ENCODE measurements around the gene ZBED4. TPM values are rescaled to one million over a fixed set of nuclear protein-coding genes. Genes with fewer than 3 reads are reported as not detected.
A peak's percentile ranks its signal among the peaks of the same experiment; 100 is the strongest.

ZBED4 gene
- total RNA-seq, 1 donor from 2014 or later, result 11.8 TPM

DNA sequence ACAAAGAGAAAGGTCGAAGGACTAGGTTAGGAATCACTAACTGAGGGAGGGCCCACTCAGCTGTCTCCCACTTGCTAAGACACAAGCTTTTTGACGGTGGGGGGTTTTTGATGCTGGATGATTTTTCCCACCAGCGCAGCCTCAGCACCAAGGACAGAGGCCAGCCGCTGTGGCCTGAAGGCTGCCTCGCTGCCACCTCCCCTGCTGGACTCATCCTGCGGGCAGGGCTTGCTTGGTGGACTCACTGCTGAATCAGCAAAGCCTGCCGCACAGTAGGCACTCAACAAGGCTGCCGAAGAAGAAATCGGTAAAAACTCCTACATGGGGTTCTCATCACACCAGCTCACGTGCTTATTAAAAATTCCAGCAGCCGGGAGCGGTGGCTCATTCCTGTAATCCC, 62.0 kb downstream of the ZBED4 start:
- Histone ChIP-seq H3K27me3 (no peaks in the 10 kb centered on the region), H3K4me1 (peaks cover 18% of the 10 kb centered on the region), H3K27ac (no peak overlapping the region), H3K4me3 (no peak overlapping the region), H3K36me3 (peaks cover 27% of the 10 kb centered on the region), H3K9me3 (no peaks in the 10 kb centered on the region)
- ATAC-seq (no peak), DNase-seq (no peak)
- TF ChIP-seq, protein P1, sequence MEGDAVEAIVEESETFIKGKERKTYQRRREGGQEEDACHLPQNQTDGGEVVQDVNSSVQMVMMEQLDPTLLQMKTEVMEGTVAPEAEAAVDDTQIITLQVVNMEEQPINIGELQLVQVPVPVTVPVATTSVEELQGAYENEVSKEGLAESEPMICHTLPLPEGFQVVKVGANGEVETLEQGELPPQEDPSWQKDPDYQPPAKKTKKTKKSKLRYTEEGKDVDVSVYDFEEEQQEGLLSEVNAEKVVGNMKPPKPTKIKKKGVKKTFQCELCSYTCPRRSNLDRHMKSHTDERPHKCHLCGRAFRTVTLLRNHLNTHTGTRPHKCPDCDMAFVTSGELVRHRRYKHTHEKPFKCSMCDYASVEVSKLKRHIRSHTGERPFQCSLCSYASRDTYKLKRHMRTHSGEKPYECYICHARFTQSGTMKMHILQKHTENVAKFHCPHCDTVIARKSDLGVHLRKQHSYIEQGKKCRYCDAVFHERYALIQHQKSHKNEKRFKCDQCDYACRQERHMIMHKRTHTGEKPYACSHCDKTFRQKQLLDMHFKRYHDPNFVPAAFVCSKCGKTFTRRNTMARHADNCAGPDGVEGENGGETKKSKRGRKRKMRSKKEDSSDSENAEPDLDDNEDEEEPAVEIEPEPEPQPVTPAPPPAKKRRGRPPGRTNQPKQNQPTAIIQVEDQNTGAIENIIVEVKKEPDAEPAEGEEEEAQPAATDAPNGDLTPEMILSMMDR (IDR thresholded peaks at IDR 0.05), result no peak
- intact Hi-C loops (cut with DNase I), result no loop called here

DNA sequence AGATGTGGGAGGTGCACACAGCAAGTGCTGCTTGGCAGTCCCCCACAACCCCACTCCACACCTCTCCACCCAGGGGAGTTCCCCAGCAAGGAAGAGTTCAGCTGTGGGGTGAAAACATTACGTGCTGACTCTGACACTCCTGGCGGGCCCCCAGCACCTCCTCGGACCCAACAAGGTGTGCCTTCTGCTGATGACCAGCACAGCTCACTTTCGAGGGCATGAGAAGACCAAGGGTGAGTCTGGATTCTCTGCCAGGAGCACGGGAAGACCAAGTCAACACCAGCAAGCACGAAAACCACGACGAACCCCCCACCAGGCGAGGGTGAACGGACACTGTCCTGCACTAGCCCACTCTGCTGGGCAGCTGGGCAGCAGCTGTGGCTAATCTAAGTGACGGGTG, 63.2 kb downstream of the ZBED4 start:
- H3K27me3 ChIP-seq, result no peaks in the 10 kb centered on the region
- no peaks in the 10 kb centered on the region for H3K9me3 ChIP-seq
- peak overlapping the region; percentile 90 for H3K4me3 ChIP-seq
- TF ChIP-seq, protein P1 (IDR thresholded peaks at IDR 0.05), result no peak
- no peak overlapping the region for H3K27ac ChIP-seq
- intact Hi-C loops (cut with DNase I), result no loop called here
- H3K4me1 ChIP-seq, result peaks cover 18% of the 10 kb centered on the region
- ATAC-seq, result no peak
- DNase-seq, result no peak
- H3K36me3 ChIP-seq, result peaks cover 25% of the 10 kb centered on the region

GRCh38 chr22:49917974-49918910, 64.6 kb downstream of the ZBED4 start, which contains the start of the genes ALG12 and CRELD2:
Gene ALG12 (minus strand): TSS chr22:49918438. CDS start chr22:49913765, 4,673 bp downstream.
Gene CRELD2 (plus strand): TSS chr22:49918634. CDS start chr22:49918770, 136 bp downstream.
- Histone ChIP-seq H3K4me1 (peaks cover 18% of the 10 kb centered on the region), H3K27ac (peak within 1 kb of the TSS; percentile 95), H3K27me3 (no peaks in the 10 kb centered on the region), H3K36me3 (peaks cover 19% of the 10 kb centered on the region), H3K9me3 (no peaks in the 10 kb centered on the region), H3K4me3 (peak within 1 kb of the TSS; percentile 90)
- DNase-seq, result peak; percentile 98
- TF ChIP-seq, protein P1 (IDR thresholded peaks at IDR 0.05), result no peak
- ATAC-seq, result peak; percentile 97
- intact Hi-C loops (cut with DNase I), result no loop called here

- TF ChIP-seq, protein P1 (IDR thresholded peaks at IDR 0.05), result no peak
- DNase-seq (no peak), ATAC-seq (no peak)
- intact Hi-C loops (cut with DNase I), result no loop called here
- Histone ChIP-seq H3K4me3 (peak overlapping the region; percentile 90), H3K36me3 (peaks cover 12% of the 10 kb centered on the region), H3K4me1 (peaks cover 18% of the 10 kb centered on the region), H3K27me3 (no peaks in the 10 kb centered on the region), H3K27ac (peak overlapping the region; percentile 71), H3K9me3 (no peaks in the 10 kb centered on the region)
These were observed 65.6 kb downstream of the ZBED4 start for GRCh38 chr22:49918911-49919881.

DNA sequence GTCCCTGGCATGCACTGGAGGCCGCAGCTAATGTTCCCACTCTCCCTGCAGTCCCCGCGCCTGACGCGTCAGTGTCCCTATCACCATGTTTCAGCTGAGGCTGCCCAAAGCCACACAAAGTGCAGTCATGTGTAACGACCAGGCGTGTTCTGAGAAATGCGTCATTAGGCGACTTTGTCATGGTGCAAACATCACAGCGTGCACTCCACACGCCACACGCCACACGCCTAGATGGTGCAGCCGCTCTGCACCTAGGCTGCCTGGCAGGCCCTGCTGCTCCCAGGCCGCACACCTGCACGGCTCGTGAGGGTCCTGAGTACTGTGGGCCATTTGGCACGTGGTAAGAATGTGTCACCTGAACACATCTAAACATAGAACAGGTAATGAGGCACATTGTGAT, 67.2 kb downstream of the ZBED4 start:
- peaks cover 12% of the 10 kb centered on the region for H3K36me3 ChIP-seq
- no peak for ATAC-seq
- no peak for DNase-seq

More for the DNA sequence above, 67.2 kb downstream of the ZBED4 start:
- H3K27ac ChIP-seq, result no peak overlapping the region
- H3K9me3 ChIP-seq, result no peaks in the 10 kb centered on the region
- intact Hi-C loops (cut with DNase I), result no loop called here
- peaks cover 18% of the 10 kb centered on the region for H3K4me1 ChIP-seq
- no peak overlapping the region for H3K4me3 ChIP-seq
- no peaks in the 10 kb centered on the region for H3K27me3 ChIP-seq
- TF ChIP-seq, protein P1 (IDR thresholded peaks at IDR 0.05), result no peak
